ENCODE data around the gene TMEM200A. TPM values are rescaled to one million over a fixed set of nuclear protein-coding genes. Genes with fewer than 3 reads are reported as not detected.

The TMEM200A gene
- total RNA-seq, 1 experiment from 2014 or later: not detected

GRCh38 chr6:130453230-130453629 is 87.4 kb downstream of the TMEM200A start:
- no peaks in the 10 kb centered on the region for H3K4me1 Mint-ChIP-seq (ENCODE audit: low read depth, unreplicated experiment)
- no peak for DNase-seq
- BruUV-seq (replicated peaks): no TSS peak
- H3K36me3 Mint-ChIP-seq (ENCODE audit: insufficient read depth, unreplicated experiment): no peaks in the 10 kb centered on the region
- CTCF ChIA-PET: no interaction called here
- peaks cover 6% of the 10 kb centered on the region for H3K27me3 Mint-ChIP-seq (ENCODE audit: unreplicated experiment)
- H3K27ac Mint-ChIP-seq (ENCODE audit: unreplicated experiment): no peak overlapping the region
- intact Hi-C loops (cut with micrococcal nuclease; ENCODE audit: unreplicated experiment): no loop called here
- no peaks in the 10 kb centered on the region for H3K9me3 Mint-ChIP-seq (ENCODE audit: low read depth, unreplicated experiment)
- H3K4me3 Mint-ChIP-seq (ENCODE audit: low read depth, unreplicated experiment): no peak overlapping the region
- TF ChIP-seq CTCF (IDR thresholded peaks at IDR 0.05; ENCODE audit: unreplicated experiment): no peak

- no peak for DNase-seq
- H3K4me1 Mint-ChIP-seq (ENCODE audit: low read depth, unreplicated experiment): no peaks in the 10 kb centered on the region
- intact Hi-C loops (cut with micrococcal nuclease; ENCODE audit: unreplicated experiment): no loop called here
- H3K27me3 Mint-ChIP-seq (ENCODE audit: unreplicated experiment): peaks cover 48% of the 10 kb centered on the region
- no TSS peak for BruUV-seq (replicated peaks)
- CTCF ChIA-PET: no interaction called here
- H3K36me3 Mint-ChIP-seq (ENCODE audit: insufficient read depth, unreplicated experiment): no peaks in the 10 kb centered on the region
- no peaks in the 10 kb centered on the region for H3K9me3 Mint-ChIP-seq (ENCODE audit: low read depth, unreplicated experiment)
- H3K4me3 Mint-ChIP-seq (ENCODE audit: low read depth, unreplicated experiment): no peak overlapping the region
- H3K27ac Mint-ChIP-seq (ENCODE audit: unreplicated experiment): no peak overlapping the region
- TF ChIP-seq CTCF (IDR thresholded peaks at IDR 0.05; ENCODE audit: unreplicated experiment): no peak
These were observed 91.8 kb downstream of the TMEM200A start for GRCh38 chr6:130457605-130458004.

- Mint-ChIP-seq H3K4me1 (ENCODE audit: low read depth, unreplicated experiment) (no peaks in the 10 kb centered on the region), H3K4me3 (ENCODE audit: low read depth, unreplicated experiment) (no peak overlapping the region), H3K27ac (ENCODE audit: unreplicated experiment) (no peak overlapping the region), H3K27me3 (ENCODE audit: unreplicated experiment) (peaks cover 61% of the 10 kb centered on the region), H3K36me3 (ENCODE audit: insufficient read depth, unreplicated experiment) (no peaks in the 10 kb centered on the region), H3K9me3 (ENCODE audit: low read depth, unreplicated experiment) (no peaks in the 10 kb centered on the region)
- DNase-seq: no peak
- intact Hi-C loops (cut with micrococcal nuclease; ENCODE audit: unreplicated experiment): no loop called here
- CTCF ChIA-PET: no interaction called here
- no peak for TF ChIP-seq CTCF (IDR thresholded peaks at IDR 0.05; ENCODE audit: unreplicated experiment)
- BruUV-seq (replicated peaks): no TSS peak
These were observed 93.5 kb downstream of the TMEM200A start for GRCh38 chr6:130459316-130459715.

GRCh38 chr6:130460934-130461333 is 95.1 kb downstream of the TMEM200A start:
- no TSS peak for BruUV-seq (replicated peaks)
- peaks cover 72% of the 10 kb centered on the region for H3K27me3 Mint-ChIP-seq (ENCODE audit: unreplicated experiment)
- no peak overlapping the region for H3K27ac Mint-ChIP-seq (ENCODE audit: unreplicated experiment)
- no peak for DNase-seq
- TF ChIP-seq CTCF (IDR thresholded peaks at IDR 0.05; ENCODE audit: unreplicated experiment): no peak
- intact Hi-C loops (cut with micrococcal nuclease; ENCODE audit: unreplicated experiment): no loop called here
- H3K4me3 Mint-ChIP-seq (ENCODE audit: low read depth, unreplicated experiment): no peak overlapping the region
- no peaks in the 10 kb centered on the region for H3K36me3 Mint-ChIP-seq (ENCODE audit: insufficient read depth, unreplicated experiment)
- CTCF ChIA-PET: no interaction called here
- no peaks in the 10 kb centered on the region for H3K4me1 Mint-ChIP-seq (ENCODE audit: low read depth, unreplicated experiment)
- no peaks in the 10 kb centered on the region for H3K9me3 Mint-ChIP-seq (ENCODE audit: low read depth, unreplicated experiment)

Measured in Calu3 (cell line).